Stimulated activated CD4-positive, alpha-beta T cell treated with anti-CD3 and anti-CD28 coated beads, Interleukin-15, amount 100 ng/mL, for 24 hours (primary cell): Measurements from ENCODE around the gene LRRC7.
"Not testable (repeated sequence)": the region's sequence is repeated elsewhere in the genome, so short reads cannot be mapped to it uniquely, and the experiment has no call there.

Experiments
- DNase-seq: peaks from one replicate; pipeline ENCODE4 v3.0.0-alpha.2; 2020

Gene LRRC7

DNA sequence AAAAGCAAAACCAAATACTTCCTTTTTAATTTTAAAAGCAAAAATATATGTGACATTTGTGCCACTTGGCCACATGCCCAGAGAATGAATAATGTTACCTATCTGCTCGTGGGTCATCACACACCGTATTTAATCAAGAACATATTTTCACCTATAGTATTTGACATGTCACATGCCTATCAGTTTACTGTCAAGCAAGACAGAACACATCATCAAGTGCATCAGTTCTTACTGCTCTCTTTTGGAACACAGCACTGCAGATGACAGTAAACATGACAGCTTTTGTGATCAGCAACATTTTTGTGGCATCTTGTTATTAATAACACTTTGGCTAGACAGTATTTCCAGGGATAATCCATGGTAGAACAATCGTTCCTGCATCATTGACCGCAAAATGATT is 134.4 kb downstream of the LRRC7 start:
- no peak for DNase-seq

DNA sequence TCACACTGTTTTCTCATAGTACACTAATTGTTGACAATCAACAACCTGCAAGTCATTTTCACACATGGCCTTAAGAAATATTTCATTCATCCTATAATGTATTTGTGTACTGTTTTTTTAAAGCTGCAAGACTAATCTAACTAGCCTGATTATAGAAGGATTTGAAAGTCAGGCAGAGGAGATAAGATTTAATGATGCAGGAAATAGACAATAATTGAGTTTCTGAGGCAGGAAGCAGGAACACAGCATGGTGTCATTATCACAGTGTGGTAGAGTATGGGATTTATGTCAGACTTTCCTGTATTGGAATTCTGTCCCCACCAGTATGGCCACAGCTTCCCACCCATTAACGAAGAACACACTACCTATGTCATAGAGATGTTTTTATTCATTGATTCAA is 138.8 kb downstream of the LRRC7 start:
- no peak for DNase-seq

DNA sequence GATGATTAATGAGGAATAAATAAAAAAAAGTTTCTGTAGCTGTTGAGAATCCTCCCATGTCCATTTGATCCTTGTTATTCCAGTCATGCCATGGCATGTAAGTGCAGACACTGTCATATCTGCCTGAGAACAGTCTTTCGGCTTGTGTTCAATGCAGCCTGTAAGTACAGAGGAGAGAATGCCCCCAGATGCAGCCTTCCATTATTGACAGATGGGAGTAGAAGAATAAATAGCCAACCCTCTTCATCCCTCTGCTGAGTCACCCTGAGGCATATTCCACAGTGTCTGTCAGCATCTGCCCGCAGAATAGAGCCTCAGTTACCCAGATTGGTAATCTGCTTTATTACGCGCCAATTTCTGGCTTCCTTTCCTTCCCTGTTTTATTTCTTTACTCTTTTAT is 139.4 kb downstream of the LRRC7 start:
- no peak for DNase-seq

DNA sequence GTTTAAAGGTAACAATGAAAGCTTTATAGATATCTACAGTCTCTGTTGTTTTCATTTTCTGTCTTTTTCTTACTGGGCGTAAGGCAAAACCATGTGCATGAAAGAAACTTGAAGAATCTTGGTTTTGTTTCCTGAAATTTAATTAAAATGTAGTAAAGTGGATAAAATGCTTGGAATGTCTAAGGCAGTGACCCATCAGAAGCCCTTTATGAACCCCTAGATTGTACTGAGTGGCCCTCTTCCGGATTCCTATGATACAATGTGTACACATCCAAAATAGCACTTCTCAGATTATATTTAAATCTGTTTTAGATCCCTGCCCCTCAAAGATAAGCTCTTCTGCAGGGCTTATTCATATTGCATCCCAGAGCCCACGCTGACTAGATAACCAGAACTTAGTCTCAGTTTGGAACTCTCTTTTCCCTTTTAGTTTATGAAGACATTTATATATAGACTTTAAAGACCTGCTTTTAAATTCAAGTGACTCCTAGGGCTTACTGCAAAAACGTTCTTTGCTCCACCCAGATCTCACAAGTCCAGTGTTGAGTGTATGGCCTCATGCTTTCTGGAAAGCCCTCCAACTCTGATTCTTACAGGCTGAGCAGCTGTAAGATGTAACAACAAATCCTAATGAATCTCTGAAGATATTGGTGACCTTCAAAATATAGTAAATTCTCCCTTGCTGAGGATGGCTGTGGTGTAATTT is 142.9 kb downstream of the LRRC7 start:
- DNase-seq: no peak

GRCh38 chr1:69711190-69711930 is 143.6 kb downstream of the LRRC7 start:
- DNase-seq: no peak

- DNase-seq: not testable (repeated sequence)
These were observed 150.1 kb downstream of the LRRC7 start for GRCh38 chr1:69717834-69718233.

DNA sequence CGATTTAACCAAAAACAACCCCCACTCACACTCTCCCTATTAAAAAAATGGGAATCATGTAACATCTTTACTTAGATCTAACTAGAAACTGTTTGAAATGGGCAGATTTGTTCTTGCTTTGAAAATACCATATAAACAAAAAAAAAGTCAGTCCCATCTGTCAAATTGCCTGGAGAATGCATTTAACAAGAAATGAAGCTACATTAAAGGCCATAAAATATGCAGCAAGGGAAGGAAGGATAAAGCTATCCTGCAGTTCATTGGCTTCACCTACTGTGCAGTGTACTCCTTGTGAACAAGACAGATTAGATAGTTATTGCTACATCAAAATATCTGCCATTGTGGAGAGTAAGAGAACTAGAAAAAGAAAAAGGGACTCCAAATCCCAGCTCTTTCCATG is 160.5 kb downstream of the LRRC7 start:
- DNase-seq: no peak

- DNase-seq: no peak
These were observed 165.3 kb downstream of the LRRC7 start for GRCh38 chr1:69733061-69733460.

GRCh38 chr1:69737527-69738185 is 169.9 kb downstream of the LRRC7 start:
- peak; percentile 3 for DNase-seq

- DNase-seq: no peak
These were observed 170.9 kb downstream of the LRRC7 start for GRCh38 chr1:69738458-69739250.

DNA sequence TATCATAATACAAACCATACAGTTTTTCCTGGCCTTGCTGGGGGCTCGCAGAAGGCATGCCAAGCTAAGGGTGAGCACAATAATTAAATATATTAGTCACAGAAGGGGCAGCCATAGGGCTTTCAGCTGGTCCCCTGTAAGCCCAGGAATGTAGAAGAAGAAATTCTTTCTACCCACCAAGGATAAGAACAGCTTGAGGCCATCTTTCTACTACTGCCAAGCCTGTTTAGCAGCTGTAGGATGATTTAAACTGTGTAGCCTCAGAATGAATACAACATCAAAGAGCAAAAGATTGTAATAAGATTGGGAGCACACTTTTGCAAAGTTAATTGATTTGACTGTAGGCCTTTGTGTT is 171.5 kb downstream of the LRRC7 start:
- no peak for DNase-seq

GRCh38 chr1:69743146-69743545 is 175.4 kb downstream of the LRRC7 start:
- no peak for DNase-seq

DNA sequence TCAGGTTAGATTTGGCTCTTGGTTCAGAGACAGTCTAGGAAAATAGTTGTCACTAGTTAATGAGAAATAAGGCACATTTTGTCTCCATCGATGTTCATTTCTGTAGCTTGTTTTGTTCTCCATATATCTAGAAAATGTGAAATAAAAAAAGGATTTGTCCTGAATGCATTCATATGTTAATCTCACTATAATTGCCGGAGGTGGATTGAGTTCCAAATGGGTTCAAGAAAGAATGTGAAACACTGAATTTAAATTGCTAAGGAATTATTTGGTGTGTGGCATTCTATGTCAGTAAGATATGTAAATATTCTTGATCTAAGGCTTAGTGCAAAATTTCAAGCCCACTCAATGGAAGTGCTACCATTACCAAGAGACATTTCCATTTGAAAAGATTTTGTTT is 176.7 kb downstream of the LRRC7 start:
- no peak for DNase-seq

DNA sequence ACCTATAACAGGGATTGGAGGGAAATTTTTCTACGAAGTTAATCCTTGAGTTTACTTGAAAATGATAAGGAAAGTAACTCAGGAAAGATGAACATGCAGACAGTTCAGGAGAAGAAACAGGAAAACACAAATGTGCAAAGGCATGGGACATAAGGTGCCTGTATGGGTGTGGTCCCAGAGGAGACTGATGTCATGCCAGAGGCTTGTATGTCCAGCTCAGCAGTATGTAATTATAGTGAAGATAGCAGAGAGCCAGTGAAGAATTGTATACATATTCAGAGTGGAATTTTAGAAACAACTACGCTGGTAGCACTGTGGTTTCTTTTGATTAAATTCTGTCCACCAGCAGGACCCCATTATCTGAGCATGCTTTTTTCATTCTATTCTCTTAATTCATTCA is 179.5 kb downstream of the LRRC7 start:
- no peak for DNase-seq

DNA sequence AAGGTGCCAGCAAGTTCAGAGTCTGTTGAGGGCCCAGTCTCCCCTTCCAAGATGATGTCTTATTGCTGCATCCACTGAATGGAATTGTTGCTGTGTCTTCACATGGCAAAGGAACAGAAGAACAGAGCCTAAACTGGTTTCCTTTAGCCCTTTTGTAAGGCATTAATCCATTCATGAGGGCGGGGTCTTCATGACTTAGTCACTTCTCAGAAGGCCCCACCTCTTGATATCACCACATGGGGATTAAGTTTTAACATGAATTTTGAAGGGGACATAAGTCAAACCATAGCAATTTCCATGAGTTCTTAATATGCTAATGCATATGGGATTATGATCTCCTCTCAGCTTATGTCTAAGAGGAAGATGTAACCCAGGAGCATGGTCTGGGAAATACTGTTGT is 182.9 kb downstream of the LRRC7 start:
- no peak for DNase-seq

DNA sequence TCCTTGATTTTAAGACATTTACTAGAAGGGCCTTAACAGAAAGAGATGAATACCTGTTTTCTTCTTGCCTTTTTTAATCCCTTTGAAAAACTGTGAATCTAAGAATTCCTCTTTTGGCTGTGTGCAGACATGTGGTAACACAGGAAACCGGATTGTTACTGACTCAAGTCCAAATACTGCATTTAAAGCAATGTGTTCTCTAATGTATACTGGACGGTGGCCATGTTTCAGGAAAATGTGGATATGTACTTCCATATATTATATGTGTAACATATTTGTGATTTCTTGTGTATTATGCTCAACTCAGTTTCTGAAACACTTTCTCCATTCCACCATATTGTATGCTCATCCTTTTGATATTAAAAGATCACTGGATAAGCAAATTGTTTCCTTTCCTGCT is 185.1 kb downstream of the LRRC7 start:
- DNase-seq: no peak

- no peak for DNase-seq
These were observed 186.8 kb downstream of the LRRC7 start for GRCh38 chr1:69754521-69754920.

GRCh38 chr1:69755647-69756046 is 187.9 kb downstream of the LRRC7 start:
- no peak for DNase-seq

DNA sequence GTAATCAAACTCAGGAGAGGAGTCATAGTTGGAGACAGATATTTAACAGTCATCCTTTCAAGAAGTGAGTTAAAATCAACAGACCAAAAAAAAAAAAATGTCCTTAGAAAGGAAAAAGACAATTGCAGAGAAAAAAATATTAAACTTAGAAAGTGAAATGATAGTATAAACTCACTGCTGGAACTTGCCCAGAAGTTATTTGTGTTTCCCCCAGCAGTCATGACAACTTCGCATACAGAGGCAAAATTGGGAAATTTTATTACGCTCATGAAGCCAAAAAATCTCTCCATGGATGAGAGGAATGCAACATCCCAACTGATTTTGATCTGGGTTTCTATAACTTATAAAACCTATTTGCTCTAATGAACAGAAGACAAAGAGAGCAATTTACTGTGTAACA is 198.2 kb downstream of the LRRC7 start:
- DNase-seq: no peak

GRCh38 chr1:69766431-69767180 is 198.9 kb downstream of the LRRC7 start:
- no peak for DNase-seq

- DNase-seq: no peak
These were observed 208.8 kb downstream of the LRRC7 start for GRCh38 chr1:69776555-69776954.

DNA sequence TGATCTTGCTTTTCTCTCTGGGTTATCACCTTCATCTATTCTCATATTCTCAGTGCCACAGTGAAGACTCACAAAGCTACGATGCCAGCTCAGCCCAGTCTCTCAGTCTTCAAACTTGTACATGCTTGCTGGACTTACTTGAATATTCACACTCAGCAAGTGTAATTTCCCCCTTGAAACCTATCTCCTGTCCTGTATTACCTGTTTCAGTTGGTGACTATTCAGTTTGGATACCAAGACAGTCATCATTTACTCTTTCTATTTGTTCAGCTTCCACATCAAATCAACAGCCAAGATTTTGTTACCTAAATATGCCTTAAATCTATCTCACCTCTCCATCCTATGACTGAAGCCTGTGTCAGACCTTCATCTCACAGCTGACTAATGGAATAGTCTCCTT is 209.7 kb downstream of the LRRC7 start:
- no peak for DNase-seq

GRCh38 chr1:69777971-69778370 is 210.2 kb downstream of the LRRC7 start:
- no peak for DNase-seq
